ENCODE measurements around the gene SLCO4C1.

Gene SLCO4C1

DNA sequence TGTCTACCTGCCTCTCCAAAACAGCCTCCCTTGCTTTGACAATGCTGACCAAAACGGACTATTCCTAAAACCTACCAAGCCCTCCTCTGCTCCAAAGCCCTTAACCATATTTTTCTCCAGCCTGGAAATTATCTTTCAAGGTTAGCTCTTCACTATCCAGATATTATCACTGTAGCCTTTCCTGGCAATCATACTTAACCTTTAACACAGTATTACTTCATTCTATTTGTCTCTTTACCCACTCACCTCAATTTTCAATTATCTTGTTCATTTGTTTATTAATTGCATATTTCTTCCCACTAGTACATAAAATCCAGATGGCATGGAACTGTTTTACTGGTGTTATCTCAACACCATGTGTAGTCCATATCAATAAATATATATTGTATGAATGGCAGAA, 7.5 kb downstream of the SLCO4C1 start:
- TF ChIP-seq, protein P1, sequence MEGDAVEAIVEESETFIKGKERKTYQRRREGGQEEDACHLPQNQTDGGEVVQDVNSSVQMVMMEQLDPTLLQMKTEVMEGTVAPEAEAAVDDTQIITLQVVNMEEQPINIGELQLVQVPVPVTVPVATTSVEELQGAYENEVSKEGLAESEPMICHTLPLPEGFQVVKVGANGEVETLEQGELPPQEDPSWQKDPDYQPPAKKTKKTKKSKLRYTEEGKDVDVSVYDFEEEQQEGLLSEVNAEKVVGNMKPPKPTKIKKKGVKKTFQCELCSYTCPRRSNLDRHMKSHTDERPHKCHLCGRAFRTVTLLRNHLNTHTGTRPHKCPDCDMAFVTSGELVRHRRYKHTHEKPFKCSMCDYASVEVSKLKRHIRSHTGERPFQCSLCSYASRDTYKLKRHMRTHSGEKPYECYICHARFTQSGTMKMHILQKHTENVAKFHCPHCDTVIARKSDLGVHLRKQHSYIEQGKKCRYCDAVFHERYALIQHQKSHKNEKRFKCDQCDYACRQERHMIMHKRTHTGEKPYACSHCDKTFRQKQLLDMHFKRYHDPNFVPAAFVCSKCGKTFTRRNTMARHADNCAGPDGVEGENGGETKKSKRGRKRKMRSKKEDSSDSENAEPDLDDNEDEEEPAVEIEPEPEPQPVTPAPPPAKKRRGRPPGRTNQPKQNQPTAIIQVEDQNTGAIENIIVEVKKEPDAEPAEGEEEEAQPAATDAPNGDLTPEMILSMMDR (IDR thresholded peaks at IDR 0.05; ENCODE audit: low read depth, low read length): no peak
- no peak for DNase-seq (ENCODE audit: extremely low read depth, low read depth)

DNA sequence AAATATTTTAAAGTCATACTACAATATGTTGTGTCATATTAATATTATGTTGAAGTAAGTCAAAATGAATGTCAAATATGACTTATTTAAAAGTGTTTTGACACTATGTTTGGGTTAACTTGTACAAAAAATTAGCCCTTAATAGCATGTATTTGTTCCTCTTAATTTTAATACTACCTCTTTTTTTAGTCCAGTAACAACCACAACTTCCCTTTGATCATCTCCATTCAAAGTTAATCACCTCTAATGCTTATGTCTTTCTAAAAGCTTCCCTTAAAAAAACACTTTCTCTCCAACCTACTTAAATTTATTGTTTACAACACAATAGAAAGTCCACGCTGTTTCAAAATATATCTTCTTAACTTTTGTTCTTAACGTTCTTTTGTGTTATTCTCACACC, 9.6 kb downstream of the SLCO4C1 start:
- TF ChIP-seq, protein P1 (IDR thresholded peaks at IDR 0.05; ENCODE audit: low read depth, low read length): no peak
- DNase-seq (ENCODE audit: extremely low read depth, low read depth): no peak

DNA sequence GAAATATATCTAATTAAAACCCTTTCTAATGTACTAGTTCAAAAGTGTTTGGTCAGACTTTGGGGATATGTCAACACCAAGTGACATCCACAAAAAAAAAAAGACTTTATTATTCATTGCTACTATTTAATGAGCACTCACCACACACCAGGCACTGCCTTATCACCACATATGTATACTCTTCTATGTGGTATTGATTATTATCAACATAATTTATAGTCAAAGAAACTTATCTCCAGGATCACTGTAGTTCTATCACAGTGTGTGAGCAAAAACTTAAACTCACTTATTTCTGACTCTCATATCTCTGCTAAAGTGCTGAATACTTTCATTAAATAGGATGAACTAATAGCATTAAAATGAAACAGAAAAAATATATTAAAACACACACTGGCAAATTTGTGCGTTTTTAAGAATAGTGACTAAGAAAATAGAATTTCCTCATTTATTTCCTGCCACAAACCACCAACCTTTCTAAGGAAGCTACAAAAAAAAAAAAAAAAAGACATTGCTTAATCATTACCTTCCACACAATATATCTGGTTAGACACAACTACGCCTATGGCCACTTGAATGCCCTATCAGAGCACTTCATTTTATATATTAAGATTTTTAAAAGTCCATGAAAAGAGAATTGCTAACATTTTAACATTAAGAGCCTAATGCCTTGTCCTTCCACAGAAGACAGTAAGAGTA, 12.8 kb downstream of the SLCO4C1 start:
- TF ChIP-seq, protein P1 (IDR thresholded peaks at IDR 0.05; ENCODE audit: low read depth, low read length): no peak
- no peak for DNase-seq (ENCODE audit: extremely low read depth, low read depth)

DNA sequence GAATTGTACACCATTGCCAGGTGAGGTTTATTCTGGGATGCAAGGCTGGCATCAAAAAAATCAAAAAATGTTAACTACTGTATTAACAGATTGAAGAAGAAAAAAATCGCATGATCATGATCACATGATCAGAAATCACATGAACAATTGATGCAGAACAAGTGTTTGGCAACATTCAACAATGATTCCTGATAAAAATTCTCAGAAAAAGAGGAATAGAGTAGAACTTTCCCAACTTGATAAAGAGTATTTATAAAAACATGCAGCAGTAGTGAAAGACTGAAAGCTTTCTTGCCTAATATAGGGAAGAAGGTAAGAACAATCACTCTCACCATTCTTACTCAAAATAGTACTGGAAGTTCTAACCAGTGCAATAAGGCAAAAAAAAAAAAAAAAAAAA, 16.4 kb downstream of the SLCO4C1 start:
- no peak for DNase-seq (ENCODE audit: extremely low read depth, low read depth)
- TF ChIP-seq, protein P1 (IDR thresholded peaks at IDR 0.05; ENCODE audit: low read depth, low read length): no peak

DNA sequence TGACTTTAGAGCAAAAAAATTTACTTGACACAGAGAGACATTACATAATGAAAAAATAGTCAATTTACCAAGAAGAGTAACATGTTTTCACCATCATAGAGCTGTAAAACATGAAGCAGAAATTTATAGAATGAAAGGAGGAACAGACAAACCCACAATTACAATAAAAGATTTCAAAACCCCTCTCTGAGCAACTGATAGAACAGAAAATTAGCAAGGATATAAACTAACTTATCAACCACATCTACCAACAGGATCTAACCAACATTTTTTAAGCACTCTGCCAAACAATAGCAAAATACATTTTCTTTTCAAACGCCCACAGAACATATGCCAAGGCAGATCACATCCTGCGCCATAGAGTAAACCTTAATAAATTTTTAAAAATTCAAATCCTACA, 17.9 kb downstream of the SLCO4C1 start:
- DNase-seq (ENCODE audit: extremely low read depth, low read depth): no peak
- TF ChIP-seq, protein P1 (IDR thresholded peaks at IDR 0.05; ENCODE audit: low read depth, low read length): no peak

DNA sequence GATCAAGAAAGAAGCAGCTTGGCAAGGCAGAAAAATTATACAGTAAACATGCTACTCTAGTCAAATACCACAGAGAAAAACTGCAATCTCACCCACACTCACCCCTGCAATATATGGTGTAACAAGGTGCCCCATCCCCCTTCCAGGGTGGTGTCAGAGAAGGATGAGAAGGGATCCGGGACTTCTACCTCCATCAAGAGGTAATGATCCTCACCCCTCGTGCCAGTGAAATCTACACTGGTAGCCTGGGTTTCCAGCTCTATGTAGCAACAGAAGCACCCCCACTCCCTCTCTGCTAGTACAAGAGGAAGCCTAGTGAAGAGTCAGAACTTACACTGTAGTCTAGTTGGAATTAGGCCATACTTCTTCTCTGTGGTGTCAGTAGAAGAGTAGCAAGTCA, 18.9 kb downstream of the SLCO4C1 start:
- TF ChIP-seq, protein P1 (IDR thresholded peaks at IDR 0.05; ENCODE audit: low read depth, low read length): no peak
- no peak for DNase-seq (ENCODE audit: extremely low read depth, low read depth)

DNA sequence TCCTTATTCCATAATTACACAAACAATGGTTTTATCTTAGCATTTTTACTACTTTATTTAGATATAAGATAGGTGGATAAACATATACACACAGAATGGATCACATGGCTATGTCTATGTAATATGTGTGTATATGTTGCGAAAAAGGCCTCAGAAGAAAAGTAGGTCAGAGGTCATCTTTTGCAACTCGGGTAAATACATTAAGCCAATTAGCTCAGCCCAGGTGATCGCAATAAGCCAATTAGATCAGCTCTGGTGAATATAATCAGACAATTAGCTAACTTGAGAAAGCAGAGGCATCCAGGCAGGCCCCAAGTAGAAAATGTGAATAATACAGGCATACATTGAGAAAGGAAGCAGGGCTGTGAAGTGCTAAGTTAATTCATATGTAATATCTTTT, 24.3 kb downstream of the SLCO4C1 start:
- DNase-seq (ENCODE audit: extremely low read depth, low read depth): no peak
- TF ChIP-seq, protein P1 (IDR thresholded peaks at IDR 0.05; ENCODE audit: low read depth, low read length): no peak
